NB4 (cell line): ENCODE measurements around the gene KATNAL2.

Source experiments
- MYC ChIP-seq: IDR thresholded peaks from 2 replicates; pipeline ENCODE4 v1.6.1; 2011; ENCODE audit warnings: low read depth, low read length
- TF ChIP-seq, protein P1 (sequence below): IDR thresholded peaks from one replicate; pipeline ENCODE4 v1.5.1; 2012; ENCODE audit warnings: low read depth, low read length

DNA sequence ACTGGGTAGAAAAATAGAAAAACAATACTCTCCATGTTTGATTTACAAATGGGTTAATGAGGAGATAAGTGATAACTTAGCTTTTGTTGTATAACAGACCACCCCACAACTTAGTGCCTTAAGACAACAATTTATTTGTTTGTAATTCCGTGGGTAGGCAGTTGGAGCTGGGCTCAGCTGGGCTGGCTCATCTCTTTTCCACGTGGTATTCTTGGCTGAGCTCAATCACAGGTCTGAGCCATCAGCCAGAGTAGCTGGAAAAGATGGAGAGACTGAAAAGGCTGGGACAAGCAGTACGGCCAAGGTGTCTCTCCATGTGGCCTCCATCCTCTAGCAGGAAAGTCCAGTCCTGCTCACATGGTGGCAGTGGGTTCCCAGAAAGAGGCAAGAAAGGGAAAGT is 150.2 kb downstream of the KATNAL2 start:
- TF ChIP-seq MYC: no peak
- TF ChIP-seq, protein P1, sequence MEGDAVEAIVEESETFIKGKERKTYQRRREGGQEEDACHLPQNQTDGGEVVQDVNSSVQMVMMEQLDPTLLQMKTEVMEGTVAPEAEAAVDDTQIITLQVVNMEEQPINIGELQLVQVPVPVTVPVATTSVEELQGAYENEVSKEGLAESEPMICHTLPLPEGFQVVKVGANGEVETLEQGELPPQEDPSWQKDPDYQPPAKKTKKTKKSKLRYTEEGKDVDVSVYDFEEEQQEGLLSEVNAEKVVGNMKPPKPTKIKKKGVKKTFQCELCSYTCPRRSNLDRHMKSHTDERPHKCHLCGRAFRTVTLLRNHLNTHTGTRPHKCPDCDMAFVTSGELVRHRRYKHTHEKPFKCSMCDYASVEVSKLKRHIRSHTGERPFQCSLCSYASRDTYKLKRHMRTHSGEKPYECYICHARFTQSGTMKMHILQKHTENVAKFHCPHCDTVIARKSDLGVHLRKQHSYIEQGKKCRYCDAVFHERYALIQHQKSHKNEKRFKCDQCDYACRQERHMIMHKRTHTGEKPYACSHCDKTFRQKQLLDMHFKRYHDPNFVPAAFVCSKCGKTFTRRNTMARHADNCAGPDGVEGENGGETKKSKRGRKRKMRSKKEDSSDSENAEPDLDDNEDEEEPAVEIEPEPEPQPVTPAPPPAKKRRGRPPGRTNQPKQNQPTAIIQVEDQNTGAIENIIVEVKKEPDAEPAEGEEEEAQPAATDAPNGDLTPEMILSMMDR: no peak
